GM03348 (cell line): Measurements from ENCODE around the gene TTLL9.
"Not testable (repeated sequence)": the region's sequence is repeated elsewhere in the genome, so short reads cannot be mapped to it uniquely, and the experiment has no call there.

Source experiments
- DNase-seq: peaks from one replicate; pipeline ENCODE4 v3.0.0; 2012; ENCODE audit warnings: low spot score

The TTLL9 gene

DNA sequence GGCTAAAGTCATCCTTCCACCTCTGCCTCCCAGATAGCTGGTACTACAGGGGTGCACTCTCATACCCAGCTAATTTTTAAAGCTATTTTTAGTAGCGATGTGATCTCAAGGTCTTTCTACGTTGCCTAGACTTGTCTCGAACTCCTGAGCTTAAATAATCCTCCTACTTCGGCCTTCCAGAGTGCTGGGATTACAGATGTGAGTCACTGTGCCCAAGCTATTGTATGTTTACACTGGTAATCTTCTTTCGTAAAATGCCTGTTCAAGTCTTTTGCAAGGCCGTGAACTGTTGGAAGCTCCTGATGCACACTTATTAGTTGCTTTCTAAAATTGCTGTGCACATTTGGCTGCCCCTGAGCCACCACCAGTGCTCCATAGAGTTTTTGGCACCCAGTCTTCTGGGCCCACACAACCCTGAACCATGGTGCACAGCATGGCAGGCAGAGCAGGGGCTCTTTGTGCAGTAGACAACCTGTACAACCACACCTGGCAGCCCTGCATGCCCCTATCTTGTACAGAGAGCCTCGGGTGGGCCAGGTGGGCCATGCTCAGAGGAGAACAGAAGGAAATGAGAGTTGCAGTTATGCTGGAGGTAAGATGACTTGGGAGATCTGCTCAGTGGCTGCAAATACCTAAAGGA lies 48.2 kb downstream of the TTLL9 start:
- DNase-seq = no peak

GRCh38 chr20:31919410-31920155 lies 49.1 kb downstream of the TTLL9 start:
- DNase-seq = no peak

DNA sequence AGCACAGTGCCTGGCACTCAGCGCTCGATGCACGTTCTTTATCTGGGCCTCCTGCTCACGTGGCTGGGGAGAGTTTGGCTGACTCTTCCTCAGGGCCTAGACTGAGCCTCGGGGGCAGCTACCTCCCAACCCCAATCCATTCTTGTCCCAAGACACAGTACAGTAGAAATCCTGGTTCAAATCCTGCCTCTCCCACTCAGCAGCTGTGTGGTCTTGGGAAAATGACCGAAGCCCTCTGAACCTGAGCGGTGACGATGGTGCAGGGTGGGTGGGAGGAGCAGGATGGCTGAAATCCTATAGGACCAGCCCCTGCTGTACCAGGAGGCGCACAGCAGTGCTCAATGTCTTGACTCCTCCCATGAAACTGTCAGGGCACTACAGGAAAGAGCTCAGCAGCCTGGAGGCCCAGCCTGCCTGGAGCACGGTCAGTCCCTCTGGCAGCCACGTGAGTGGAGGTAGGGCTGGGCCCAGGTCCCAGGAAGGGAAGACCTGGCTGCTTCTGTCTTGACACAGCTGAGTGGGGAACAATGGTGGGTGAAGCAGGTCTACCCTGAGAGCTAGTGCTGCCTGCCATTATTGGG lies 49.9 kb downstream of the TTLL9 start:
- no peak for DNase-seq

DNA sequence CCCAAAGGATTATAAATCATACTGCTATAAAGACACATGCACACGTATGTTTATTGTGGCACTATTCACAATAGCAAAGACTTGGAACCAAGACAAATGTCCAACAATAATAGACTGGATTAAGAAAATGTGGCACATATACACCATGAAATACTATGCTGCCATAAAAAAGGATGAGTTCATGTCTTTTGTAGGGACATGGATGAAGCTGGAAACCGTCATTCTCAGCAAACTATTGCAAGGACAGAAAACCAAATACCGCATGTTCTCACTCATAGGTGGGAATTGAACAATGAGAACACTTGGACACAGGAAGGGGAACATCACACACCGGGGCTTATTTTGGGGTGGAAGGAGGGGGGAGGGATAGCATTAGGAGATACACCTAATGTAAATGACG lies 51.0 kb downstream of the TTLL9 start:
- not testable (repeated sequence) for DNase-seq

- DNase-seq = no peak
Observed at GRCh38 chr20:31922181-31922580, 51.7 kb downstream of the TTLL9 start.

DNA sequence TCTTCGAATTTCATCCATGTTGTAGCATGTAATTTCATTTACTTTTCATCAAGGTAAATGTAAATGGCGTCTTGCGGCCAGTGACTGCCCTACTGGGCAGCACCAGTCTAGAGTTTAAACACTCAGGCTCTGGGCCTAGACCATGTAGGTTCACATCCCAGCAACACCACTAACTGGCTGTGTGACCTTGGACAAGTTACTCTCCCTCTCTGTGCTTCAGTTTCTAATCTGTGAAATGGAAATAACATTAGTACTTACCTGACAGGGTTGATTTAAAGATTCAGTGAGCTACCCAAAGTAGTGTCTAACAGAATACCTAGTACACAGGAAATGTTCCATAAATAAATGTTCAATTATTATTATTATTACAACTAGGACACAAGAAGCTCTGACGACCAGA lies 52.2 kb downstream of the TTLL9 start:
- DNase-seq = no peak

GRCh38 chr20:31923388-31924331 lies 53.2 kb downstream of the TTLL9 start:
- DNase-seq = no peak

DNA sequence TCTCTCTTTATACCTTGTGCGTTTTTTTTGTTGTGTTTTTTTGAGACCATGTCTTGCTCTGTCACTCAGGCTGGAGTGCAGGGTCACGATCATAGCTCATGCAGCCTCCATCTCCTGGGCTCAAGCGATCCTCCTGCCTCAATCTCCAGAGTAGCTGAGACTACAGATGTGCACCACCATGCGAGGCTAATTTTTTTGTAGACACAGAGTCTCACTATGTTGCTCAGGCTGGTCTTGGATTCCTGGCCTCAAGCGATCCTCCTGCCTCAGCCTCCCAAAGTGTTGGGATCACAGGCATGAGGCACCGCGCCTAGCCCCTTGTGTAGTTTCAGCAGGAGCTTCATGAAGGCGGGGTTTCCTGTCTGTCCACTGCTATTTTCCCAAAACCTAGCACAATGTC lies 54.1 kb downstream of the TTLL9 start:
- DNase-seq = no peak

- no peak for DNase-seq
Observed at GRCh38 chr20:31925631-31926030, 55.2 kb downstream of the TTLL9 start.

GRCh38 chr20:31926493-31926892 lies 56.1 kb downstream of the TTLL9 start:
- DNase-seq = no peak

DNA sequence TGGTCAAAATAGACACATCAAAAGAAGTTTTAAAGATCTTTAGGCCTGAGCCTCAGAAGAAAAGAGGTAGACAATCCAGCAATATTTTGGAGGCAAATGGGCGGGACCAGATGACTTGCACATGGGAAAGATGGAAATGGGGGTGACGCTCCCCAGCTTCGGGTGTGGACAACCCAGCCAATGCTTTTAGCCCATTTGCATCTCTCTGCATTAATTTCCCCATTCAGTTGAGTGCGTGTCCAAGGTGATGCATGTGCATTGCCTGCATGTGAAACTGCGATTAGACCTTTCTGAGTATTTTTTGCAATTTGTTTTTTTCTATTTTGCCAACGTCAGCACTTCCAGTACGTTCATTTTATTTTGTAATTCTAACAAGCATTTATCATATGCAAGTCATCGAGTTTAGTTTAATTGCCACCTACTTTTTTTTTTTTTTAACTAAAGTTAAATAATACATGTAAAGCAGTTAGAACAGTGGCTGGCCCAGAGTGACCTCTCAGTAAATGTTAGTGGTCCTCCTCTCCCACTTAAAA lies 57.3 kb downstream of the TTLL9 start:
- no peak for DNase-seq

DNA sequence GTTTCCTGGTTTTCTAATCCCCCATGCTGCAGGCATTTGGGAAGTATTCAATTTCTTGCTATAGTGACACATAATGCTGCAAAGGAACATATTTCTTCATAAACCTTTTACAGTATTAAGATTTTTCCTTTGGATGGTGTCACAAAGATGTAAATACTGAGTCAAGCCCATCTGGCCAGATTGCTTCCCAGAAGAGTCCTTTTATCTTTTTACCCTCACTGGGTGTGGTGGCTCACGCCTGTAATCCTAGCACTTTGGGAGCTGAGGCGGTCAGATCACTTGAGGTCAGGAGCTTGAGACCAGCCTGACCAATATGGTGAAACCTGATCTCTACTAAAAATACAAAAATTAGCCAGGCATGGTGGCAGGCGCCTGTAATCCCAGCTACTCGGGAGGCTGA lies 59.2 kb downstream of the TTLL9 start:
- DNase-seq = not testable (repeated sequence)

- DNase-seq = no peak
Observed at GRCh38 chr20:31930779-31931178, 60.3 kb downstream of the TTLL9 start.

- no peak for DNase-seq
Observed at GRCh38 chr20:31933698-31934097, 63.3 kb downstream of the TTLL9 start.

DNA sequence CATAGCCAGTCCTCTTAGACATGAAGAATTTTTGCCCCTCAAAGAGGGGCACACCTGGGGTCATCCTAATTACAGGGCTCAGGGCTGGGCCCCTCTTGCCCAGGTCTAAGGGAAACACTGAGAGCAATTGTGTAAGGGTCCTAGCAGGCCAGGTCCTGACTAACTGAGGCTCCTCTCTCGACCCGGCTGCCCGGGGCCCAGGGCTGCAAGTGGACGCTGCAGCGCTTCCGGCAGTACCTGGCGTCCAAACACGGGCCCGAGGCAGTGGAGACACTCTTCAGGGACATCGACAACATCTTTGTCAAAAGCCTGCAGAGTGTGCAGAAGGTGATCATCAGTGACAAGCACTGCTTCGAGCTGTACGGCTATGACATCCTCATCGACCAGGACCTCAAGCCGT lies 64.1 kb downstream of the TTLL9 start:
- no peak for DNase-seq

- no peak for DNase-seq
Observed at GRCh38 chr20:31934968-31935764, 64.7 kb downstream of the TTLL9 start.

- no peak for DNase-seq
Observed at GRCh38 chr20:31936420-31936819, 66.0 kb downstream of the TTLL9 start.

DNA sequence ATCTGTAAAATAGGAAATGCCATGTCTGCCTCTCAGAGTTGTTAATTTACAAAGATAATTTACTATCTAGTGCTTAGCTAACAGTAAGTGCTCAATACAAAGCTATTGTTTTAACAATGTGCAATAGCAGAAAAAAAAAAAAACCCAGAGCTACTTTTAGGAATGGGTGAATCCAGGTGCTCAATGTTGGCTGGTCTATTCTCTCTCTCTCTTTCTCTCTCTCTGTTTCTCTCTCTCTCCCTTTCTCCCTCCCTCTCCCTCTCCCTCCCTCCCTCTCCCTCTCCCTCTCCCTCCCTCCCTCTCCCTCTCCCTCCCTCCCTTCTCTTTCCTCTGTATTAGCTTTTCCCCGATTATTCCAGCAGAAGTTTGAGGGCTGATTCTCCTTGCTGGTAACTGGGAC lies 67.4 kb downstream of the TTLL9 start:
- DNase-seq = no peak

GRCh38 chr20:31939661-31940060 lies 69.2 kb downstream of the TTLL9 start:
- DNase-seq = no peak

- DNase-seq = no peak
Observed at GRCh38 chr20:31943052-31943471, 72.6 kb downstream of the TTLL9 start.

DNA sequence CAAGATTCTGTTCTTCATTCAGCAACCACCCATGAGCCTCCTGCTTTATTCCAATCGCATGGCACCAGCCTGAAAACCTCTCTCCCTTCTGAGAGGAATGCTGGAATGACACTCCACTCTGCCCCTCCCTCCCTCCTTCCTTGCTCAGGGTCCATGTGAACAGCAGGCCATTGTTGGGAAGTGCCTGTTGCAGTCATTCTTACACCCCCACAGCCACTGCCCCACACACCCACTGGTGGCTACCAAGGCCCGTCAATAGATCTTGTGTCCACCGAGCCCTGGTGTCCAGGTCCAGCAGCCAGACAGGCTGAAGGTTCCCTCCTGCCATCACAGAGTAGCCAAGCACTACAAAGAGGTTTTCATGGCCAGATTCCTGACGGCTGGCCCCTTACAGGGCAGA lies 74.9 kb downstream of the TTLL9 start:
- DNase-seq = no peak
